NOMO-1 treated with dmso at 0.1 percent for 144 hours (cell line): ENCODE results near the gene CDK5.

Experiments used
- DNase-seq: peaks from one replicate; lab custom pipeline; 2025; ENCODE audit not compliant: unreplicated experiment; lab: John Stamatoyannopoulos, UW

The CDK5 gene

GRCh38 chr7:151087245-151088018 is 29.7 kb upstream of the CDK5 start:
- no peak for DNase-seq

GRCh38 chr7:151086802-151087244 is 29.1 kb upstream of the CDK5 start:
- DNase-seq, result no peak

GRCh38 chr7:151085691-151086620 is 28.3 kb upstream of the CDK5 start, which contains the start of gene AGAP3:
Gene AGAP3 (plus strand): TSS chr7:151086475. CDS start chr7:151086742, 267 bp downstream.
- DNase-seq, result no peak

- no peak for DNase-seq
These were observed 27.6 kb upstream of the CDK5 start for GRCh38 chr7:151085329-151085690.

GRCh38 chr7:151083824-151084160 is 26.1 kb upstream of the CDK5 start:
- no peak for DNase-seq

- no peak for DNase-seq
These were observed 25.6 kb upstream of the CDK5 start, which contains the start of gene TMUB1 for GRCh38 chr7:151083071-151083823. Gene TMUB1 (minus strand): TSS chr7:151083493. CDS start chr7:151082563, 930 bp downstream.

- no peak for DNase-seq
These were observed 24.7 kb upstream of the CDK5 start for GRCh38 chr7:151082141-151083070.

GRCh38 chr7:151081170-151082101 is 23.7 kb upstream of the CDK5 start:
- no peak for DNase-seq

- peak; percentile 63 for DNase-seq
These were observed 22.9 kb upstream of the CDK5 start, which contains the start of gene FASTK for GRCh38 chr7:151080522-151081169. Gene FASTK (minus strand): TSS chr7:151080809. CDS start chr7:151080766, 43 bp downstream.

- DNase-seq, result no peak
These were observed 22.4 kb upstream of the CDK5 start for GRCh38 chr7:151080067-151080521.

GRCh38 chr7:151079199-151079910 is 21.7 kb upstream of the CDK5 start:
- DNase-seq, result no peak

GRCh38 chr7:151078233-151079040 is 20.7 kb upstream of the CDK5 start:
- DNase-seq, result no peak

- DNase-seq, result no peak
These were observed 20.1 kb upstream of the CDK5 start for GRCh38 chr7:151077705-151078232.

GRCh38 chr7:151076863-151077704 is 19.4 kb upstream of the CDK5 start:
- no peak for DNase-seq

GRCh38 chr7:151075978-151076426 is 18.3 kb upstream of the CDK5 start:
- DNase-seq, result no peak

GRCh38 chr7:151075662-151075971 is 17.9 kb upstream of the CDK5 start:
- no peak for DNase-seq
